ENCODE results near the gene SCD5. TPM values are rescaled to one million over a fixed set of nuclear protein-coding genes. Genes with fewer than 3 reads are reported as not detected.

Gene SCD5
- total and polyA plus RNA-seq, 2 of the 8 experiments (the other 6 are each of a cell fraction or from before 2014, with no cell fraction given): 0.92 to 1.2 TPM

DNA sequence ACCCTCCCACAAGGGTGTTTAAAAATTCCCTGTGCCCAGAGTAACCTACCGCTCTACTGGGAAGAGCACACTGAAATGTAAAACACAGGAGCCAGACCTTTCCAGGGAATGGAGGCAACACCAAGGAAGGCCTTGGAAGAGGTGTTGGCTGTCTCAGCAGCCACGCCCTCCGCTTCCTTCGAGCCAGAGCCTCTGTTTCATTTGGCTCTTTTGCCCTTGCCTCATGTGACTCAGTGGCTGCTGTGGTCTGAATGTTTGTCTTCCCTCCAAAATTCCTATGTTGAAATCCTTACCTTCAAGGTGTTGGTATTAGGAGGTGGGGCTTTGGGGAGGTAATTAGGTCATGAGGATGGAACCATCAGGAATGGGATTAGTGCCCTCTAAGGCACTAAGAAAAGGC lies 11.3 kb downstream of the SCD5 start:
- H2AK5ac ChIP-seq (ENCODE audit: low read depth, low read length): no peak overlapping the region
- no peaks in the 10 kb centered on the region for H3K79me1 ChIP-seq (ENCODE audit: low read depth, low read length)
- no peak overlapping the region for H3K56ac ChIP-seq (replicated peaks; ENCODE audit: insufficient read length, low read depth, low read length)
- H3K14ac ChIP-seq (ENCODE audit: insufficient read length): no peak overlapping the region
- H3K27me3 ChIP-seq (replicated peaks in 1 of 4; ENCODE audit: control insufficient read depth in 3 of 4, extremely low read depth in 1 of 4, insufficient read depth in 3 of 4, low read length in 3 of 4): peaks cover 66 to 99% (median 95%) of the 10 kb centered on the region in 4 experiments
- H4K8ac ChIP-seq (ENCODE audit: extremely low read depth, insufficient read depth, low read length): no peak overlapping the region
- no peak overlapping the region for H2BK12ac ChIP-seq (ENCODE audit: low read depth, low read length)
- H2BK120ac ChIP-seq (replicated peaks; ENCODE audit: low read depth, low read length): no peak overlapping the region
- no peak overlapping the region for H3K23ac ChIP-seq (ENCODE audit: insufficient read length)
- peaks cover 9 to 32% of the 10 kb centered on the region in 2 experiments for H4K20me1 ChIP-seq (replicated peaks in 1 of 2; ENCODE audit: control insufficient read depth in 1 of 2, insufficient read depth in 2 of 2, low read length in 2 of 2)
- no peak overlapping the region for H2AFZ ChIP-seq (ENCODE audit: low read length)
- H3K4me2 ChIP-seq (ENCODE audit: insufficient read depth in 1 of 2, low read depth in 2 of 2, low read length in 2 of 2): no peak overlapping the region
- no peak overlapping the region for H3K4ac ChIP-seq (replicated peaks; ENCODE audit: insufficient read length, low read depth, low read length)
- 80% methylated on average over 4 of the region's 4 CpGs; no CpG with 5 or more reads in 1 of the 2 experiments for WGBS, 2 experiments (ENCODE audit: extremely low coverage in 1 of 2, insufficient coverage in 1 of 2, insufficient read length in 1 of 2, insufficient replicate concordance in 2 of 2, low coverage in 1 of 2, low lambda C conversion rate in 2 of 2, missing lambda C conversion rate in 1 of 2)
- H2BK20ac ChIP-seq (ENCODE audit: low read length): no peak overlapping the region
- DNase-seq (ENCODE audit: low read depth in 1 of 2, low spot score in 2 of 2): no peak
- no peak overlapping the region for H3K27ac ChIP-seq (ENCODE audit: low read depth, low read length)
- H3K4me1 ChIP-seq (replicated peaks in 1 of 4; ENCODE audit: control insufficient read depth in 3 of 4, insufficient read depth in 4 of 4, low read length in 3 of 4): peaks cover 0 to 5% (median 3%) of the 10 kb centered on the region in 4 experiments; a peak in 3 of 7 replicates
- peaks cover 5 to 10% of the 10 kb centered on the region in 2 experiments; a peak in 1 of 4 replicates for H3K9me3 ChIP-seq (ENCODE audit: insufficient read depth in 2 of 2, low read depth in 1 of 2, low read length in 1 of 2)
- H4K5ac ChIP-seq (ENCODE audit: insufficient read length, low read depth, low read length): no peak overlapping the region
- POLR2A ChIA-PET (ENCODE audit: partially characterized antibody): no interaction called here
- no peak overlapping the region for H2BK15ac ChIP-seq (ENCODE audit: low read length)
- H3K18ac ChIP-seq (ENCODE audit: extremely low read depth, low read length): no peak overlapping the region
- CTCF ChIA-PET (ENCODE audit: partially characterized antibody): interaction anchor here (2.3 to 3.5 kb wide), 2 partner anchors 12 to 45 kb away, joined by 5 to 16 read pairs; partner anchors contain the start of gene SCD5
- H3K4me3 ChIP-seq (ENCODE audit: extremely low read depth in 1 of 4, insufficient read depth in 2 of 4, low read depth in 3 of 4, low read length in 4 of 4): no peak overlapping the region
- no peak overlapping the region for H2BK5ac ChIP-seq (ENCODE audit: low read depth, low read length)
- no peak overlapping the region for H3K9ac ChIP-seq (replicated peaks in 1 of 4; ENCODE audit: extremely low read depth in 1 of 4, low read depth in 3 of 4, low read length in 3 of 4)
- peaks cover 0 to 6% (median 0%) of the 10 kb centered on the region in 4 experiments; a peak in 1 of 8 replicates for H3K36me3 ChIP-seq (ENCODE audit: control insufficient read depth in 2 of 4, insufficient read depth in 4 of 4, low read length in 3 of 4)
- H3K23me2 ChIP-seq (ENCODE audit: low read depth, low read length): no peaks in the 10 kb centered on the region
- no peak for FAIRE-seq
- H4K91ac ChIP-seq (replicated peaks; ENCODE audit: insufficient read length, low read length): no peak overlapping the region
- no peaks in the 10 kb centered on the region for H3K79me2 ChIP-seq (ENCODE audit: control insufficient read depth in 1 of 2, insufficient read depth in 2 of 2, low read length in 2 of 2)
- TF ChIP-seq, protein P1, sequence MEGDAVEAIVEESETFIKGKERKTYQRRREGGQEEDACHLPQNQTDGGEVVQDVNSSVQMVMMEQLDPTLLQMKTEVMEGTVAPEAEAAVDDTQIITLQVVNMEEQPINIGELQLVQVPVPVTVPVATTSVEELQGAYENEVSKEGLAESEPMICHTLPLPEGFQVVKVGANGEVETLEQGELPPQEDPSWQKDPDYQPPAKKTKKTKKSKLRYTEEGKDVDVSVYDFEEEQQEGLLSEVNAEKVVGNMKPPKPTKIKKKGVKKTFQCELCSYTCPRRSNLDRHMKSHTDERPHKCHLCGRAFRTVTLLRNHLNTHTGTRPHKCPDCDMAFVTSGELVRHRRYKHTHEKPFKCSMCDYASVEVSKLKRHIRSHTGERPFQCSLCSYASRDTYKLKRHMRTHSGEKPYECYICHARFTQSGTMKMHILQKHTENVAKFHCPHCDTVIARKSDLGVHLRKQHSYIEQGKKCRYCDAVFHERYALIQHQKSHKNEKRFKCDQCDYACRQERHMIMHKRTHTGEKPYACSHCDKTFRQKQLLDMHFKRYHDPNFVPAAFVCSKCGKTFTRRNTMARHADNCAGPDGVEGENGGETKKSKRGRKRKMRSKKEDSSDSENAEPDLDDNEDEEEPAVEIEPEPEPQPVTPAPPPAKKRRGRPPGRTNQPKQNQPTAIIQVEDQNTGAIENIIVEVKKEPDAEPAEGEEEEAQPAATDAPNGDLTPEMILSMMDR (IDR thresholded peaks at IDR 0.05; ENCODE audit: control extremely low read depth in 1 of 3, insufficient read depth in 1 of 3, low read depth in 1 of 3, low read length in 3 of 3): no peak
- TF ChIP-seq SP4 (IDR thresholded peaks at IDR 0.05; ENCODE audit: low read length) (no peak), JUN (IDR thresholded peaks at IDR 0.05; ENCODE audit: low read depth, low read length) (no peak), NRF1 (IDR thresholded peaks at IDR 0.05; ENCODE audit: low read depth, low read length) (no peak), SIX5 (IDR thresholded peaks at IDR 0.05; ENCODE audit: low read depth, low read length) (no peak), RXRA (IDR thresholded peaks at IDR 0.05; ENCODE audit: insufficient read depth, low read depth, low read length) (no peak), TBP (IDR thresholded peaks at IDR 0.05; ENCODE audit: low read depth, low read length) (no peak), GABPA (IDR thresholded peaks at IDR 0.05; ENCODE audit: borderline replicate concordance, insufficient read depth, low read length) (no peak), TCF12 (IDR thresholded peaks at IDR 0.05; ENCODE audit: low read depth, low read length) (no peak), FOSL1 (IDR thresholded peaks at IDR 0.05; ENCODE audit: insufficient read depth, low read depth, low read length) (no peak)
